Activated CD4-positive, alpha-beta memory T cell treated with anti-CD3 and anti-CD28 coated beads, Interleukin-2, amount 10 ng/mL, durations not matched to agents 7 days and 5 days (primary cell): Measurements from ENCODE around the gene PRKG2. TPM values are rescaled to one million over a fixed set of nuclear protein-coding genes. Genes with fewer than 3 reads are reported as not detected.
A peak's percentile ranks its signal among the peaks of the same experiment; 100 is the strongest.

ENCODE experiments used
- CTCF ChIA-PET: fragments of 350-600 bp; sonication (Branson Sonifier 250); formaldehyde crosslinking; loops from one replicate; lab custom pipeline; 2021; ENCODE audit warnings: antibody characterized with exemption, inconsistent platforms; lab: Charles Lee
- POLR2A ChIA-PET: fragments of 350-600 bp; sonication (Branson Sonifier 250); formaldehyde crosslinking; loops from one replicate; lab custom pipeline; 2021; ENCODE audit warnings: antibody characterized with exemption; lab: Charles Lee
- DNase-seq: peaks from one replicate; pipeline ENCODE4 v3.0.0-alpha.2; 2020
- H3K27ac Mint-ChIP-seq: one replicate; pipeline ENCODE4 v1.8.0; 2021; ENCODE audit warnings: mild to moderate bottlenecking, mixed read lengths
- H3K27me3 Mint-ChIP-seq: one replicate; pipeline ENCODE4 v1.8.0; 2021; ENCODE audit warnings: mixed read lengths
- H3K36me3 Mint-ChIP-seq: one replicate; pipeline ENCODE4 v1.8.0; 2021; ENCODE audit warnings: low read depth, mixed read lengths
- H3K4me1 Mint-ChIP-seq: one replicate; pipeline ENCODE4 v1.8.0; 2021; ENCODE audit warnings: mixed read lengths
- H3K4me3 Mint-ChIP-seq: one replicate; pipeline ENCODE4 v1.8.0; 2021; ENCODE audit warnings: mild to moderate bottlenecking, mixed read lengths
- H3K9me3 Mint-ChIP-seq: one replicate; pipeline ENCODE4 v1.8.0; 2021; ENCODE audit warnings: mixed read lengths
- total RNA-seq, 2 experiments: library from RNA; stranded (reverse); gene quantifications; one replicate each; pipeline ENCODE4 v1.2.3, GENCODE V29; 2021

The PRKG2 gene
- total RNA-seq, 2 experiments from 2014 or later, result 0.60 to 0.63 TPM

DNA sequence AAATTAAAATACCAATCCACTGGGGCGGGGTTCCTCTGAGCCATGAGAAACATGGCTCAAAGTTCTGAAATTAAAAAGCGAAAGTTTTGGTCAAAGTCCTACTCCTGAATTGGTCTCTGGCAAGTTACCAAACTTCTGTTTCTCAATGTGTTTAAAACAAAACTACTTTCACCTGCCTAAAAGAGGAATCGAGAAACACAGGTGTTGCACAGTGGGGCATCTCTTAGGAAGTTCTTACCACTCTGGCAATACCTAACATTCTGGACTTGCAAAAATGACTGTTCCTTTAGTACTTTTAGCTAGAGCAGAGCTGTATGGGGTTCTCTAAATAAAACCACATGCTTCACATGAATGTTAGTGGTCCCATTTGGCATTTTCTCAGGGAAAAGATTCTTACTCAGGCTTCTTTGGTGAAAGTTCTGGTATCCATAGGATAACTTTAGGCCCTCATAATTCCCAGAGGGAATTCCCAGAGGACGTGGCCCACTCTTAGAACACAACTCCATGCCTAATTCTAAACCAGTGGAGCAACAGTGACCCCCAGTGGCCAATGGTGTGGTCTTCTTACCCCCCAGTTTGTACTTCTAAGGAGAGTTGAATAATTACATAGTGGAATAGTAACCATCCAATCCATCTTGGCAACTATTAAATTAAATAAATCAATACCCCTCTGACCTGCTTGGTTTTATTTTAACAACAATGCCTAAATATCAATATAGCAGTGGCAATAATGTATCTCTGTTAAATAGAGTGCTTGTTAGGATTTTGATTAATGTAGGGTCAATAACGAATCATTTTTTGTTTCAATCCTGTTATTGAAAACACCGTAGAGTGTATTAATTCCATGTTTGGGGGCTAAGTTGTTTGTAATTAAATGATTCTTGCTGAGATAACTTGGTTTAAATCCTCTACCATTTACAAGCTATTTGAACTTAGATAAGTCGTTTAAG lies 162.6 kb downstream of the PRKG2 start:
- H3K9me3 Mint-ChIP-seq, result no peaks in the 10 kb centered on the region
- ChIA-PET POLR2A (no interaction called here), CTCF (interaction anchor here (1.9 kb wide), 1 partner anchor 690 kb away, joined by 6 read pairs; no protein-coding TSS in a partner anchor)
- peaks cover 19% of the 10 kb centered on the region for H3K27me3 Mint-ChIP-seq
- no peak overlapping the region for H3K4me3 Mint-ChIP-seq
- H3K27ac Mint-ChIP-seq, result no peak overlapping the region
- H3K36me3 Mint-ChIP-seq, result no peaks in the 10 kb centered on the region
- no peaks in the 10 kb centered on the region for H3K4me1 Mint-ChIP-seq
- DNase-seq, result peak; percentile 32

DNA sequence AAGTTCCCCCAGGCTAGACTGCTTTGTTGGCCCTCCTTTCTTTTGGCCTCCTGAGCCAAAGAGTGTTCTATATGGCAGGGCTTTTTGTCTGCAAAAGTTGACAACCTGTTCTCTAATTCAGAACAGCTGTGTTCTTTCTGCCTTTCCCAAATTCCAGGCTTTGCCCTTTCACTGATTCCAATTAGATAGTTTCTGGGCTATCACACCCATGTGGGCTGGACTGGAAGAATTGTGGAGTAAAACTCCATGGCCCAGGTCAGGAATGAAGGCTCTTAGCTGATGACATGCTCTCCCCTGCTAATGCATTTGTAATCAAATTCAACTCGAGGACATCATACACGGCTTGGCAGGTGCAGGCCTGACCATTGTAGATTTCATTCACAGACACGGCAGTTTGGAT lies 165.1 kb downstream of the PRKG2 start:
- POLR2A ChIA-PET, result no interaction called here
- CTCF ChIA-PET, result interaction anchor here (0.9 kb wide), 1 partner anchor 11 kb away, joined by 3 read pairs; no protein-coding TSS in a partner anchor
- Mint-ChIP-seq H3K36me3 (no peaks in the 10 kb centered on the region), H3K9me3 (no peaks in the 10 kb centered on the region), H3K27ac (no peak overlapping the region), H3K27me3 (peaks cover 20% of the 10 kb centered on the region), H3K4me3 (no peak overlapping the region), H3K4me1 (no peaks in the 10 kb centered on the region)
- no peak for DNase-seq

DNA sequence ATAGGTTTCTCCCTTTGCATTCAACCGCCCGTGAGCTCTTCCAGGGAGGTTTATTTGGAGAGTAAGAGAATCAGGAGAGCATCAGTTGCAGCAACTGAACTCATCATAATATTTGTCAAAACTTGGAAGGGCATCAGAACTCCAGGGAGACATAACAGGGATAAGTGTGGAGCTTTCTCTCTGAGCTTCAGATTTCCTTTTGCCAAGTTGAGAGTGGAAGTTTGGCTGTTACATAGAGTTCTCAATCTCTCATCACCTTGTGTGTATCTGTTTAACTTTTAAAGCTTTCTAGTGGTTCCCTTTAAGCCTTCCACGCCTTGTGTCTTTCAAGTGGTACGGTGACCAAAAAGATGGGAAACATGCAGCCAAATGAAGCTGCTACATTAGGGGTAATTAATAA lies 165.7 kb downstream of the PRKG2 start:
- Mint-ChIP-seq H3K27me3 (peaks cover 20% of the 10 kb centered on the region), H3K36me3 (no peaks in the 10 kb centered on the region), H3K4me1 (no peaks in the 10 kb centered on the region), H3K27ac (no peak overlapping the region), H3K9me3 (no peaks in the 10 kb centered on the region), H3K4me3 (no peak overlapping the region)
- ChIA-PET CTCF (interaction anchor here (0.9 kb wide), 1 partner anchor 10 kb away, joined by 3 read pairs; no protein-coding TSS in a partner anchor), POLR2A (no interaction called here)
- no peak for DNase-seq

- no peaks in the 10 kb centered on the region for H3K9me3 Mint-ChIP-seq
- ChIA-PET POLR2A (no interaction called here), CTCF (interaction anchor here (0.6 kb wide), 2 partner anchors 333 to 675 kb away, joined by 3 to 5 read pairs; no protein-coding TSS in a partner anchor)
- no peak overlapping the region for H3K4me3 Mint-ChIP-seq
- no peaks in the 10 kb centered on the region for H3K4me1 Mint-ChIP-seq
- H3K27ac Mint-ChIP-seq, result no peak overlapping the region
- no peaks in the 10 kb centered on the region for H3K36me3 Mint-ChIP-seq
- peaks cover 35% of the 10 kb centered on the region for H3K27me3 Mint-ChIP-seq
- DNase-seq, result no peak
Observed at GRCh38 chr4:81042578-81043365, 172.2 kb downstream of the PRKG2 start.

- H3K27me3 Mint-ChIP-seq, result peaks cover 32% of the 10 kb centered on the region
- H3K4me1 Mint-ChIP-seq, result no peaks in the 10 kb centered on the region
- CTCF ChIA-PET, result interaction anchor here (0.6 to 2.2 kb wide), 7 partner anchors 8 to 681 kb away, joined by 3 to 13 read pairs (median 4); partner anchors contain the start of gene BMP3
- DNase-seq, result no peak
- no peaks in the 10 kb centered on the region for H3K36me3 Mint-ChIP-seq
- H3K27ac Mint-ChIP-seq, result no peak overlapping the region
- no peak overlapping the region for H3K4me3 Mint-ChIP-seq
- POLR2A ChIA-PET, result no interaction called here
- no peaks in the 10 kb centered on the region for H3K9me3 Mint-ChIP-seq
Observed at GRCh38 chr4:81040012-81040659, 174.9 kb downstream of the PRKG2 start.

GRCh38 chr4:81039351-81039972 lies 175.6 kb downstream of the PRKG2 start:
- ChIA-PET POLR2A (no interaction called here), CTCF (interaction anchor here (1.0 to 2.2 kb wide), 6 partner anchors 9 to 680 kb away, joined by 3 to 13 read pairs (median 4); partner anchors contain the start of gene BMP3)
- no peaks in the 10 kb centered on the region for H3K36me3 Mint-ChIP-seq
- DNase-seq, result no peak
- peaks cover 31% of the 10 kb centered on the region for H3K27me3 Mint-ChIP-seq
- no peak overlapping the region for H3K27ac Mint-ChIP-seq
- no peaks in the 10 kb centered on the region for H3K4me1 Mint-ChIP-seq
- no peak overlapping the region for H3K4me3 Mint-ChIP-seq
- no peaks in the 10 kb centered on the region for H3K9me3 Mint-ChIP-seq

DNA sequence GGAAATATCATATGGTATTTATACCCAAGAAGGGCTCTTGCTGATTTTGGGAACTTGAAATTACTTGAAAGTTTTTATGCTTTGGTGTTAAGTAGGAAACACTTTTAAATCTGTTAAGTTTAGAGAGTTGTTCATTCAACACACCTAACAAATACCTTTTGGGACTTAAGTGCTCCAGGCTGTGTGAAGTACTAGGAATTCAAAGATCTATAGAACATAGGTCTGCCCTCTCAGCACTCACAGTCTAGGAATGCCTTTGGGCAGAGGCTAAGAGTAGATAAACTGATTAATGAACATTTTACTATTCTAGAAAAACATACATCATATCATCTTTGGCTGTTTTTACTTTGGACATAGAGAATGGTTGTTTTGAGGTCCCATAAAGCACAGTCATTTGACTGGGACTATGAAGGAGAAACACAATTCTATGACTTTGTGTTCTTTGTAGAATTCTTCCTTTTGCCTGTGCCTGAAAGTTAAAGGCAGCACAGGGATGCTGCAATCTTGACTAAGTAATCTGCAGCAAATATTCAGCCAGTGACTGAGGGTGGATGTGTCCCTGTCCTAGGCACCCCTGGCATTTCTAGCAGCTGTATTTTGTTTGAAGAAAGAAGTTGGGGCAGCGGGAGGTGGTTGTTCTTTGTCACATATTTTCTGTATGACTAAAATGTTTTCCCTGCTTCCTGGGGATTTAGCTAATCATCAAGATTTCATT lies 176.2 kb downstream of the PRKG2 start:
- no peak for DNase-seq
- H3K27me3 Mint-ChIP-seq, result peaks cover 31% of the 10 kb centered on the region
- ChIA-PET POLR2A (no interaction called here), CTCF (interaction anchor here (1.0 to 2.2 kb wide), 5 partner anchors 8 to 680 kb away, joined by 3 to 13 read pairs (median 5); partner anchors contain the start of gene BMP3)
- no peak overlapping the region for H3K27ac Mint-ChIP-seq
- H3K9me3 Mint-ChIP-seq, result no peaks in the 10 kb centered on the region
- H3K36me3 Mint-ChIP-seq, result no peaks in the 10 kb centered on the region
- H3K4me3 Mint-ChIP-seq, result no peak overlapping the region
- H3K4me1 Mint-ChIP-seq, result no peaks in the 10 kb centered on the region

Other genes starting within 250 kb of the PRKG2 start
- not detected for gene BMP3, start 184.5 kb downstream of the PRKG2 start, total RNA-seq